ENCODE data around the gene TDG.

TDG gene

GRCh38 chr12:103956509-103957027, 9.1 kb upstream of the TDG start:
- in situ Hi-C loops (cut with HindIII; ENCODE audit: low pct_ligation_motif_present, low sequenced_read_pairs) = no loop called here
- no peak for TF ChIP-seq CTCF (IDR thresholded peaks at IDR 0.05; ENCODE audit: low read depth, low read length, missing control alignments)
- DNase-seq = no peak
- peak overlapping the region; percentile 89 for H3K27ac ChIP-seq
- H3K36me3 ChIP-seq (replicated peaks) = peaks cover 20% of the 10 kb centered on the region
- H3K4me3 ChIP-seq (ENCODE audit: low read depth, low read length) = peak overlapping the region; percentile 92
- no peaks in the 10 kb centered on the region for H3K27me3 ChIP-seq (replicated peaks)

- no peak for TF ChIP-seq CTCF (IDR thresholded peaks at IDR 0.05; ENCODE audit: low read depth, low read length, missing control alignments)
- peak overlapping the region; percentile 92 for H3K4me3 ChIP-seq (ENCODE audit: low read depth, low read length)
- in situ Hi-C loops (cut with HindIII; ENCODE audit: low pct_ligation_motif_present, low sequenced_read_pairs) = no loop called here
- H3K27ac ChIP-seq = peak overlapping the region; percentile 89
- peaks cover 7% of the 10 kb centered on the region for H3K36me3 ChIP-seq (replicated peaks)
- H3K27me3 ChIP-seq (replicated peaks) = no peaks in the 10 kb centered on the region
- no peak for DNase-seq
Measured at GRCh38 chr12:103957865-103958388, 7.7 kb upstream of the TDG start.

GRCh38 chr12:103958621-103959020, 7.1 kb upstream of the TDG start:
- in situ Hi-C loops (cut with HindIII; ENCODE audit: low pct_ligation_motif_present, low sequenced_read_pairs) = no loop called here
- TF ChIP-seq CTCF (IDR thresholded peaks at IDR 0.05; ENCODE audit: low read depth, low read length, missing control alignments) = no peak

GRCh38 chr12:103960616-103961227, 5.0 kb upstream of the TDG start:
- in situ Hi-C loops (cut with HindIII; ENCODE audit: low pct_ligation_motif_present, low sequenced_read_pairs) = no loop called here
- no peaks in the 10 kb centered on the region for H3K36me3 ChIP-seq (replicated peaks)
- TF ChIP-seq CTCF (IDR thresholded peaks at IDR 0.05; ENCODE audit: low read depth, low read length, missing control alignments) = no peak
- H3K27ac ChIP-seq = no peak overlapping the region
- DNase-seq = no peak
- no peak overlapping the region for H3K4me3 ChIP-seq (ENCODE audit: low read depth, low read length)
- H3K27me3 ChIP-seq (replicated peaks) = no peaks in the 10 kb centered on the region

More at GRCh38 chr12:103958621-103959020, 7.1 kb upstream of the TDG start:
- Histone ChIP-seq H3K27ac (no peak overlapping the region), H3K36me3 (replicated peaks) (peaks cover 2% of the 10 kb centered on the region), H3K4me3 (ENCODE audit: low read depth, low read length) (no peak overlapping the region), H3K27me3 (replicated peaks) (no peaks in the 10 kb centered on the region)
- DNase-seq = no peak

- Histone ChIP-seq H3K27ac (no peak overlapping the region), H3K27me3 (replicated peaks) (no peaks in the 10 kb centered on the region), H3K4me3 (ENCODE audit: low read depth, low read length) (no peak overlapping the region), H3K36me3 (replicated peaks) (no peaks in the 10 kb centered on the region)
- TF ChIP-seq CTCF (IDR thresholded peaks at IDR 0.05; ENCODE audit: low read depth, low read length, missing control alignments) = no peak
- no peak for DNase-seq
- in situ Hi-C loops (cut with HindIII; ENCODE audit: low pct_ligation_motif_present, low sequenced_read_pairs) = no loop called here
Measured at GRCh38 chr12:103962493-103962892, 3.2 kb upstream of the TDG start.
